OCI-LY1 (cell line): ENCODE results near the gene KICS2.

Experiments used
- EZH2 ChIP-seq: fragments of 200-600 bp; sonication (generic), shearing (Covaris generic); IDR thresholded peaks from 2 replicates; pipeline ENCODE4 v1.8.0; 2017; ENCODE audit warnings: borderline replicate concordance, mixed run types, mild to moderate bottlenecking, antibody characterized with exemption, low read length, moderate library complexity, mixed read lengths
- TF ChIP-seq, protein P1 (sequence below): fragments of 200-600 bp; sonication (generic), shearing (Covaris generic); IDR thresholded peaks from 2 replicates; pipeline ENCODE4 v1.5.1; 2017; ENCODE audit warnings: mild to moderate bottlenecking, antibody characterized with exemption, low read length, moderate library complexity, mixed read lengths

DNA sequence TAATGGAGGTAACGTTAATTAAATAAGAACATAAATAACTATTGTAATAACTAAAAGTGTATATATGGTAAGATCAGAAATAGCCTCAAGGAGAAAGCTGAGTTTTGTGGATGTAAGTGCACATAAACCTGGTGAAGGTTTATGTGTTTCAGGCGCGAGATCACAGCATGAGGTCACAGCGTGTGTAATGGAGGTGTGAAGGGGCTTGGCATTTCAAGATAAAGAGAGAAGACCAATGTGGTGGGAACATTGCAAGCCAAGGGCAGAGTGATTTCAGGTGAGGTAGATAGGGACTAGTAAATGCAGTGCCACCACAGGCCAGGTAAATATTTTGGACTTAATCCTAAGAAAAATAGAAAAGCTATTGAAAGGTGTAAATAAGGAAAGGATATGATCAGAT lies 21.7 kb upstream of the KICS2 start:
- TF ChIP-seq, protein P1, sequence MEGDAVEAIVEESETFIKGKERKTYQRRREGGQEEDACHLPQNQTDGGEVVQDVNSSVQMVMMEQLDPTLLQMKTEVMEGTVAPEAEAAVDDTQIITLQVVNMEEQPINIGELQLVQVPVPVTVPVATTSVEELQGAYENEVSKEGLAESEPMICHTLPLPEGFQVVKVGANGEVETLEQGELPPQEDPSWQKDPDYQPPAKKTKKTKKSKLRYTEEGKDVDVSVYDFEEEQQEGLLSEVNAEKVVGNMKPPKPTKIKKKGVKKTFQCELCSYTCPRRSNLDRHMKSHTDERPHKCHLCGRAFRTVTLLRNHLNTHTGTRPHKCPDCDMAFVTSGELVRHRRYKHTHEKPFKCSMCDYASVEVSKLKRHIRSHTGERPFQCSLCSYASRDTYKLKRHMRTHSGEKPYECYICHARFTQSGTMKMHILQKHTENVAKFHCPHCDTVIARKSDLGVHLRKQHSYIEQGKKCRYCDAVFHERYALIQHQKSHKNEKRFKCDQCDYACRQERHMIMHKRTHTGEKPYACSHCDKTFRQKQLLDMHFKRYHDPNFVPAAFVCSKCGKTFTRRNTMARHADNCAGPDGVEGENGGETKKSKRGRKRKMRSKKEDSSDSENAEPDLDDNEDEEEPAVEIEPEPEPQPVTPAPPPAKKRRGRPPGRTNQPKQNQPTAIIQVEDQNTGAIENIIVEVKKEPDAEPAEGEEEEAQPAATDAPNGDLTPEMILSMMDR = no peak
- TF ChIP-seq EZH2 = no peak
